ENCODE results near the gene GYS1. TPM values are rescaled to one million over a fixed set of nuclear protein-coding genes. Genes with fewer than 3 reads are reported as not detected.

GYS1 gene
- total and polyA plus RNA-seq, 10 of the 15 experiments (the other 5 are each of a cell fraction or from before 2014, with no cell fraction given): 3.7 to 62.0 (median 37.3) TPM

DNA sequence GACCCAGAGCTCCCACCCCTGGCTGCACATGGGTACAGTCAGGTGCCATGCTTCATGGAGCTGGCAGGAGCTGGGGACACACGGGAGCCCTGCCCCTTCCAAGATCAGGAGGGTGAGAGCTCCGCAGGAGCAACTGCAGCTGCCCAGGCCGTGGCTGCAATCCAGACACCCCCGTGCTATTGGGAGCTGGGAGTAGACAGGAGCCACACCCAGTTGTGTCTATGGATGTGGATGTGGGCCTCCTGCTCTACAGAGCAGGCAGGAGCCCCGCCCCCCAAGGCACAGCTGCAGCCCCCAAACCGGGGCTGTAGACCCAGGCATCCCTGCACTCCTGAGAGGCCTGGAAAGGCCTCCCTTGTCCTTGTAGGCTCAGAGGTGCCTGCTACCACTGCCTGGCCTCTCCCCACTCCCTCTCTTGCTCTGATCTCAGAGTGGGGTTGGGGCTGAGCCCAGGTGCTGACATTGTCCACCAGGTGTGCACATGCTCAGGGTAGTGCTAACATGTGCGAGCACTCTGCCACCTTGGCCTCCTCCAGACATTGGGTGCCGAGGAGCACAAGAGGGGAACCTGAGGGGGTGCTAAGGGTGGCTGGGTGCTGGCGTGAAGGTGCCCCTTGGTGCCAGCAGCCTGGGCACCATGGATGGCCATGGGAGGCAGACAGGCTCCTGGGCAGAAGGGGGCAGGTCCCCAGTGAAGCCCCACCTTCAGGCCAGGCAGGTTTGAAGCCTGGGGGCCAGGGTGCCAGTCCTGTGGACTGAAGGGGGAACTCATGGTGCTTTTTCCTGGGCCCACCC lies 46.4 kb downstream of the GYS1 start (continued):
- TF ChIP-seq ZNF687 (IDR thresholded peaks at IDR 0.05): no peak
- TF ChIP-seq ATF2 (IDR thresholded peaks at IDR 0.05; ENCODE audit: low read length): no peak
- TF ChIP-seq NR2F1 (conservative IDR thresholded peaks at IDR 0.05): no peak
- TF ChIP-seq NR2C1 (IDR thresholded peaks at IDR 0.05): no peak
- TF ChIP-seq MYB (IDR thresholded peaks at IDR 0.05; ENCODE audit: borderline replicate concordance, low read depth, low read length): no peak
- TF ChIP-seq CBX5 (IDR thresholded peaks at IDR 0.05; ENCODE audit: low read depth): no peak
- TF ChIP-seq CREM (IDR thresholded peaks at IDR 0.05; ENCODE audit: low read depth): no peak

Measured in GM12878 (cell line).